LNCaP clone FGC (cell line): ENCODE data around the gene CELF2.

Experiments used
- DNase-seq: peaks from one replicate; pipeline ENCODE4 v3.0.0-alpha.2; 2011; ENCODE audit warnings: low read depth
- H3K4me3 ChIP-seq: 2 replicates; pipeline ENCODE4 v1.5.1; 2011; ENCODE audit warnings: mild to moderate bottlenecking, low read depth, low read length, control low read depth
- CTCF ChIP-seq: IDR thresholded peaks from 2 replicates; pipeline ENCODE4 v1.5.1; 2012; ENCODE audit warnings: mild to moderate bottlenecking; ENCODE audit not compliant: control insufficient read depth, insufficient read depth; ENCODE audit errors: extremely low read depth

CELF2 gene

GRCh38 chr10:11081408-11081807 lies 63.7 kb downstream of the CELF2 start:
- H3K4me3 ChIP-seq: no peak overlapping the region
- TF ChIP-seq CTCF: no peak
- no peak for DNase-seq

- no peak for DNase-seq
- H3K4me3 ChIP-seq: no peak overlapping the region
- no peak for TF ChIP-seq CTCF
These were observed 64.9 kb downstream of the CELF2 start for GRCh38 chr10:11082526-11082925.

GRCh38 chr10:11083051-11083450 lies 65.4 kb downstream of the CELF2 start:
- no peak for DNase-seq
- no peak overlapping the region for H3K4me3 ChIP-seq
- no peak for TF ChIP-seq CTCF

- DNase-seq: no peak
- H3K4me3 ChIP-seq: no peak overlapping the region
- TF ChIP-seq CTCF: no peak
These were observed 67.9 kb downstream of the CELF2 start for GRCh38 chr10:11085545-11085944.

GRCh38 chr10:11086177-11086840 lies 68.6 kb downstream of the CELF2 start:
- no peak for TF ChIP-seq CTCF
- no peak overlapping the region for H3K4me3 ChIP-seq
- DNase-seq: no peak

- TF ChIP-seq CTCF: no peak
- H3K4me3 ChIP-seq: no peak overlapping the region
- no peak for DNase-seq
These were observed 69.7 kb downstream of the CELF2 start for GRCh38 chr10:11087372-11087771.

GRCh38 chr10:11088709-11089108 lies 71.0 kb downstream of the CELF2 start:
- no peak for DNase-seq
- TF ChIP-seq CTCF: no peak
- H3K4me3 ChIP-seq: no peak overlapping the region
